ENCODE measurements around the gene IPPK.

The IPPK gene

DNA sequence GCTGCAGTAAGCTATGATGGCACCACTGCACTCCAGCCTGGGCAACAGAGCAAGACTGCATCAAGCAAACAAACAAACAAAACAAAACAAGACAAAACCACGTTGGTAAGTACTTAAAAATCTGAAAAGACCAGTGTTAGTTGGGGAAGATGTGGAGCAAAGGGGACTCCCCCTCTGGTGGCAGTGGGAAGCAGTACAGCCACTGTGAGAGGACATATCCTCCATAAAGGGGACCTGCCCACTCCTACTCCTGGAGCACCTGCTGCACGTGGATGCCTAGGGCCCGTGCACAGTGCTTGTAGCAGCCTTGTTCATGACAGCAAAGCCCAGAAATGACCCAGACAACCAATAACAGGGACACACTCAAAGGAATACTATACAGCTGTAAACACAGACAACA, 17.0 kb upstream of the IPPK start:
- DNase-seq, result no peak

DNA sequence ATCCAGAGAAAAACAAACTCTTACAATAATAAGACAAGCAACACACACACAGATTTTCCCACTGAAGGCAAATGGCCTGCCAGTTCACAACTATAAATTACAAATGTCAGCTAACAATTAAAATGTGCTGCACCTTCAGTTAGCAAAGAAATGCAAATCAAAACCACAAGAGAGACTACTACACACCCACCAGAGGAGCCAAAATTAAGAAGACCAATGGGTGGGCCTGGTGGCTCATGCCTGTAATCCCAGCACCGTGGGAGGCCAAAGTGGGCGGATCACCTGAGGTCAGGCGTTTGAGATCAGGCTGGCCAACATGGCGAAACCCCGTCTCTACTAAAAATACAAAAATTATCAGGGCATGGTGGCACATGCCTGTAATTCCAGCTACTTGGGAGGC, 15.1 kb upstream of the IPPK start:
- DNase-seq, result no peak

- no peak for DNase-seq
Measured at GRCh38 chr9:92682269-92682668, 12.3 kb upstream of the IPPK start.

GRCh38 chr9:92680166-92681119, 10.5 kb upstream of the IPPK start:
- DNase-seq, result no peak

- no peak for DNase-seq
Measured at GRCh38 chr9:92679413-92680165, 9.7 kb upstream of the IPPK start.

GRCh38 chr9:92671323-92671722, 1.4 kb upstream of the IPPK start:
- DNase-seq, result no peak

DNA sequence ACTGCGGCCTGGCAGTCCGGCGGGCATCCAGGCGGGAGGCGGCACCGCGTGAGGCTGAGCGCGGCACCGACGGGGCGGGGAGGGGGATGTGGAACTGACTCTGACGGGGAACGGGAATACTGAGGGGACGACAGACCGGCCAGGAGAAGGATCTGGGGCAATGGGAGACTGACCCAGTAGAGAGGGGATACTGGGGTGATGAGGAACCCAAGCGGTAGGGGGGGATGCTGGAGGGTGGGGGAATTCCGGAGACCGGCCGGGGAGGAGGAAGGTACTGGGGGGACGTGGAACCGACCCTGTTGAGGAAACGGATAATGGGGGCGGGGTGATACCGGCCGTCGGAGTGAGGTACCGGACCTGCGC, 423 bp downstream of the IPPK start:
- no peak for DNase-seq

GRCh38 chr9:92668746-92669526, 995 bp downstream of the IPPK start:
- no peak for DNase-seq

DNA sequence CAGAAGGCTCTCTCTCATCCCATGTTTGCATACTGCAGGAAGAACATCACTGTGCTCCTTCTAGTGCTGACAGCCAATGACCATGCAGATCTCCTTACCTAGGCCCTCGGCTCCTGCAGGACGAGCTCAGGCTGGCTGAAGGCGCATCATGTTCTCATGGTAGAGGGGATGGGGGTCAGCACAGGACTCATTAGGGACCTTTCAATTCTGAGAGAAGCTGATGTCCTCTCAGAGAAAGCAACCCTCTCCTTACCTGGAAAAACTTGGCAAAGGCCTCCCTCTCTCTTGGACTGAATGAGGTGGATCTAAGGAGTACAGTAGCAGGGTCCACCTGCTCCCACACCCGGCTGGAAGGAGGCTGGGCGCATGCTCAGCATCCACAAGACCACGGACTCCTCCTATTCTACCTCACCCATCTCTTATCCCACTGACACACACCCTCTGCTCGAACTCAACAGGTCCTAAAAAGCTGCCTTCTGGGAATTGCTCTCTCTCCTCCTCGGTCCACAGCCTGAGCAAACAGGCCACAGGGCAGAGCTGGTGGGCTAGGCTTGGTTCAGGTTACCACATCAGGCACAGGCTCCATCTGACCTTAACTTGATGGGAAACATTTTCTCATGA, 2.9 kb downstream of the IPPK start:
- DNase-seq, result no peak

DNA sequence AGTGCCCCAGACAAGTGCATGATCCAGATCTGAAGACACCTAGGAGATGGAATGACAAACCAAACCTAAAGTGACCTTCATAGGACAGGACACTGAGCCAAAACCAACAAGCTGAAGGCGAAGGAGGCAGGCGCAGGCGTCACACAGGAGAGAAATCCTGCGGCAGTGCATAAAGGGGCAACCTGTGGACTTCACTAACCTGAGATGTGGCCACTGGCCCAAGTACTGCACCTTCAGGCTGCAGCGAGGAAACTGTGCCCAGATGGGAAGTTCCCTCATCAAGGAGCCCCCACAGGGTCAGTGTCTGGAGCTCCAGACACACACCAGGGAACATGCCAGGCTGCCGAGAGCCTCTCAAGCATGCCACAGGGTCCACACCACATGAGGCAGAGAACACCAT, 3.7 kb downstream of the IPPK start:
- no peak for DNase-seq

DNA sequence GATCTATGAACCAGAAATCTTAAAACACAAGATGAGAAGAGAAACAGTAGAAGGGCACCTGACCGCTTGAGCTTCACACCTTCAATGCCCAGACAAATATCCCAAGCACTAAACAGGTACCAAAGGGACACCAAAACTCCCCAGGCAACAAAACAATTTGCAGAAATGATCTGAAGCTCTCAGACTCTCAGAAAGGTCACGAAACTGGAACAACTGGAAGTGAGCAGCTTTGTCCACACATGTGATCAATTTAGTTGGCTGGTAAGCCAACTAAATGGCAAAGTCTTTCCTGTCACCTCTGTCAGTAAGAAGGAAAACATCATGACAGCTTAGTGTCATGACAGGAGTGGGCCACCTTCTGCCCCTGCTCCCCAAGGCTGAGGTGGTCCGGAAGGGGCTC, 4.1 kb downstream of the IPPK start:
- DNase-seq, result no peak

GRCh38 chr9:92664394-92665152, 5.4 kb downstream of the IPPK start:
- DNase-seq, result no peak

DNA sequence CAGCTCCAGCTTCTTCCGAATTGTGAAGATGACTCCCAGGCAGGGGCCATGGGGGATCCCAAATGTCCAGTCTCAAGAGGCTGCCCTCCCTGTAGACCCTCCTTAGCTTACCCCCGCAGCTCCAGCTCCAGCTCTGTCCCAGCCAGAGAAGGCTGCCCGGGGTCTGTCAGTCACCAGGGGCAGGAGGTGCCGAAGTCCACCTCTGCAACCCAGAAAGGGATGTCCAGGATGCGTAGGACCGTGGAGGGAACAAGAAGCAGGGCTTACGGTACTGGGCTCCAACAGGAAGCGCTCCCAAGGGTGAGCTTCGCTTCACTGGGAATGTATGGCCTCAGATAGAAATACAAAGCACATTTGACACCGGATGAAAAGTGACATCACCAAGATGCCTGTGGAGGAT, 6.0 kb downstream of the IPPK start:
- DNase-seq, result no peak

- DNase-seq, result no peak
Measured at GRCh38 chr9:92663126-92663525, 6.8 kb downstream of the IPPK start.

DNA sequence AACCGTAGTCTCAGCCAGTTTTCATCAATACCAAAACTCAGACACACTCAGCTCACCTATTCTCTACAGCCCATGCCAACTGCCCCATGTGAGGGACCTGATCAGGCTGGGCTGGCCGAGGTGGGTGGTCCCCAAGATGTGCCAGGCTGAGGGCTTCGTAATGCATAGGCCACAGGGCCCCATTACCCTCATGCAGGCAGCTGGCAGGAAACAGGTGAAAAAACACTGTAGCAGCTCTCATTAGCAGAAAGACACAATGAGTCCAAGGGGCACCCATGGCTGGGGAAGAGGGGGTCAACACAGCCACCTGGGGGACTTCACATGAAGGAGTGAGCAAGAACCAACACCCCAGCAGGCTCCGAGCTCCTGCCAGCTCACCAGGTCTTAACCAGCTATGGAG, 8.2 kb downstream of the IPPK start:
- DNase-seq, result no peak

DNA sequence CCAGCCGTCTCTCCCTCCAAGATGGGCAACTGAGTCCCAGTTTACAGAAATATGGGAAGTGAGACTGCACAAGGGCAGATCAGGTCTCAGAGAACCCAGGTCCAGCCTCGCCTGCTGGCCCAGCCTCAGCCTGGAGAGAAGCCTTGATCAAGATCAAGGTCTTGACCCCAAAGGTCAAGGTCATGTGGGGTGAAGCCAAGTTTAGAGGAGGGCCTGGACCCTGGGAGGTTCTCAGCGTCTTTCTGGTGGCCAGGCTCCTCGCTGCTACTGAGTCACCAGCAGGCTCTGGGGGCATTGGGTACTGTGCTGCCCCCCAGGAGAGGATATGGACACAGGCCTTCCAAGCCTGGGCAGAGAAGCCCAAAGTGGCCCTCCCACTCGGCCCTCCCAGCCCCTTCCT, 8.8 kb downstream of the IPPK start:
- no peak for DNase-seq

DNA sequence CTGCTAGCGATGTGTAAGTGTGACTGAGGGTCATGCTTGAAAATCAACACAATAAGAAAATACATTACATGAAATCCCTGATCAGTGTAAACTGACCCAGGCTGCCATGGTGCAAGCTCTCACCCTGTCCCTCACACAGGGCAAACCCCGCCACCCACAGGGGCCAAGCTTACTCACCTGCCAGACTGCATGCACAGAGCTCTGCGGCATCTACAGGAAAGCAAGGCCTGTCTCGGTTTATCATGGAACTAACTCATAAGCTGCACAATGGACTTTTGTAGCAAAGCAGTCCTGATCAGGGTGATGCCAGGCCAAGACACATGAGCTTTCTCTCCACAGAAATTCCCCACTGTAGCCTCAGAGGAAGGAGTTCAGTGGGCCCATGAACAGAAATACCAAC, 9.7 kb downstream of the IPPK start:
- DNase-seq, result no peak

- DNase-seq, result no peak
Measured at GRCh38 chr9:92659601-92660000, 10.3 kb downstream of the IPPK start.

DNA sequence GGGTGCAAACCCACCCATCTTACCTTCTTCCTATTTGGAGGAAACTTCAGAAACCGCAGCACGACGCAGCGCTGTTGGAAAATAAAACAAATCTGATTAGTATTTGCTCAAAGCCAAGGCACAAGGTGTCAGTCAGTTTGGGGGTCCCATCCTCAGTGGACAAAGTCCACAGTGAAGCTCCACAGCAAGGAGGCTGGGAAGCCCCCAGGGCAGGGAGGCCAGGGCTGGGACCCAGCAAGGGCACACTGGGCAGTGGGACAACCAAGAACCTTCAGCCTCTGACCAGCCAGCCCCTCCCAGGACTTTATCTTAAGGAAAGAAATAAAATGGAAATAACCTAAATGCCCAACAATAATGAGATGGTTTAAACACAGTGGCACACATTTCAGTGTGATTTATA, 11.3 kb downstream of the IPPK start:
- DNase-seq, result no peak

DNA sequence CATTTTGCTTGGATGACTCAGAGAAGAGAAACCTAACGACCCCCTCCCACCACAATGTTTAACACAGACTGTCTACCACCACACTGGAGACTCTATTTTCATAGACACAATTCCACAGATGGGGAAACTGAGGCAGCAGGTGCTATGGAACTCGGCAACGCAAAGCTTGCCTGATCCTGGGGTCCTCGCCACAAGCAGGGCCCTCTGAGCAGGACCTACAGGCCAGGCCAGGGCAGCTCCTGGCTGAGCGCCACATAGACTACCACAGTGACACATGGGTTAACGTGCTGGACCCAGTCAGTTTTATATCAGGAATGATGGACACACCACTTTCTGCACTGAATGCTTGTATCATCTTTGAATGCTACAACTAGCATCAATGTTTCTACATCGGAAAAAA, 11.8 kb downstream of the IPPK start:
- DNase-seq, result no peak

GRCh38 chr9:92657296-92658094, 12.4 kb downstream of the IPPK start:
- DNase-seq, result no peak
